GM21381 (cell line): ENCODE measurements around the gene KCNQ1.

Experiments
- ATAC-seq: cut with Tn5 transposase; IDR thresholded peaks from one replicate; pipeline ENCODE4 v1.9.1; 2021; ENCODE audit warnings: mild to moderate bottlenecking, moderate library complexity; ENCODE audit not compliant: unreplicated experiment

KCNQ1 gene

DNA sequence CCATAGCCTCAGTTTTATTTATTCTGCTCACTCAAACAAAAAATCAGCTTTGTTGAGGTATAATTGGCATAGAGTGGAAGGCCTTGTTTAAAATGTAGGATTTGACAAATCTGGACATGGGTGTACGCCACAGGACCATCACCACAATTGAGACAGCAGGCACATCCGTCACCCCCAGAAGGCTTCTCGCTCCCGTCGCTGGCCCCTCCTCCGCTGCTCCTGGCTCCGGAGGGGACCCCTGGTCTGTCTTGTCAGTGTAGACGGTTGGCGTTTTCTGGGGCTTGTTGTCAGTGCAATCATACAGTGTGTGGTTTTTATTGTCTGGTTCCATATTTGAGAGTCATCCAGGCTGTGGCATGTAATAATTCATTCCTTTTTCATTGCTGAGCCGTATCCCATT, 97.6 kb downstream of the KCNQ1 start:
- no peak for ATAC-seq

DNA sequence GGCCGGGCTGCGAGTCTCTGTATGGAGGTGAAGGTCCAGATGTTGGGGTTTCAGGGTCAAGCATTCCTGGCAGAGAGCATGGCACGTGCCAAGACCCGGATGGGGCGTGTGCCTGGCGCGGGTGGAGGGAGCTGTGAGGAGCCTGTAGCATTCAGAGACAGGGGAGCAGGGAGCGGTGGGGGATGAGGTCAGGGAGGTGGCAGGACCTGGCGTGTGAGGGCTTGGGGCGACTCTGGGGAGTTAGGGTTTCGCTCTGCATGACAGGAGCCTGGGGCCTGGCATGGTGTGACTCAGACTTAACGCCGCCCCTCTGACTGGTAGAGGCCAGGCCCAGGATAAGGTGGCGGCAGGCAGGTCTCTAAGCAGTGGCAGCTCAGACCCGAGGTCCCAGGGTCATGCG, 103.0 kb downstream of the KCNQ1 start:
- ATAC-seq: no peak

DNA sequence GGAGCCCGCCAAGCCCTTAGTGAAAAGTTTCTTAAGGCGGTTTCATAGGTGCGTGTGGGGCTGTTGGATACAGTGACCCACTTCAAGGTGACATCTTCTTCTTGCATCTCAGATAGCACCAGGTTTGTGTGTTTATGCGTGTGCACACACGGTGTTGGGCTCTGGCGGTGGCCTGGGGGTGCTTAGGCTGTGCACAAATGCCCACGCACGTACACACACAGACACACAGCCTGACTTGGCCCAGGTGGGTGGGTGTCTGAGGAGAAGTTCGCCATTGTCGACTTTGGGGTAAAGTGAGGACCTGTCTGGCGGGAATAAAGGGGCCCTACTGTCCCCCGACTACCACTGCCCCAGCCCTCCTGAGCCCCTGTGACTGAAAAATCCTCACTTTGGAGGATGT, 103.8 kb downstream of the KCNQ1 start:
- no peak for ATAC-seq

DNA sequence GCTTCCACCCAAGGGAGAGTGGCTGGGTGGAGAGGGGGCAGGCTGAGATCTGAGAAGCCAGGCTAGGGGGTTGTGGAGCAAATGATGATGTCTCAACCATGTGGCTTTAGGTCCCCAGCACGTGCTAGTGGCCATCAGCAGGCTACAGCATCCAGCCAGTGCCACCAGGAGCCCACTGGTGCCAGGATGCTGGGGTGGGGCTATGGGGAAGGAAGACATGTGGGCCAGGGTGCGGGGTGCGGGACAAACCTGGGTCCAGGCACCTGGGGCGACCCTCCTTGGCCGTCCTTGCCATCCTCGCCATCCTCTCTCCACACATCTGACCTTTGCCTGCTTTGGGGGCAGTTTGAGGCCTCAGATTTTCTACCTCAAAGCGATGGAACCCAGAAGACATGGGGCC, 104.3 kb downstream of the KCNQ1 start:
- ATAC-seq: no peak

DNA sequence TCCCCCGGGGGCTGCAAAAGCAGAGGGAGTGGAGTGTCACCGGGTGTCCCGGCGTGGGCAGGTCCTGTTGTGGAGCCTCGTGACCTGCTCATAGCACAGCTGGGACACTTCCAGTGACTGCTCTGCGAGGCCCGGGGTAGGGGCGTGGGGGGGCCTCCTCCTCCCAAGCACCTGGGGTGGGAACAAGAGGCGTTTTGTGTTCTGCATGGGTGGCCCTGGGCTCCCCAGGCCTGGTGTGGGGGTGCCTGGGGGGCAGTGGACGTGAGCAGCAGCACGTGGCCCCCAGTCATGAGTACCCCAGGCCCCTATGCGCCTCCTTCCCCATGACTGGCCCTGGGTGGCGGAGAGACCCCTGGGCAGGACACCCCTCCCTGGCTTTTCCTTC, 104.7 kb downstream of the KCNQ1 start:
- ATAC-seq: no peak

DNA sequence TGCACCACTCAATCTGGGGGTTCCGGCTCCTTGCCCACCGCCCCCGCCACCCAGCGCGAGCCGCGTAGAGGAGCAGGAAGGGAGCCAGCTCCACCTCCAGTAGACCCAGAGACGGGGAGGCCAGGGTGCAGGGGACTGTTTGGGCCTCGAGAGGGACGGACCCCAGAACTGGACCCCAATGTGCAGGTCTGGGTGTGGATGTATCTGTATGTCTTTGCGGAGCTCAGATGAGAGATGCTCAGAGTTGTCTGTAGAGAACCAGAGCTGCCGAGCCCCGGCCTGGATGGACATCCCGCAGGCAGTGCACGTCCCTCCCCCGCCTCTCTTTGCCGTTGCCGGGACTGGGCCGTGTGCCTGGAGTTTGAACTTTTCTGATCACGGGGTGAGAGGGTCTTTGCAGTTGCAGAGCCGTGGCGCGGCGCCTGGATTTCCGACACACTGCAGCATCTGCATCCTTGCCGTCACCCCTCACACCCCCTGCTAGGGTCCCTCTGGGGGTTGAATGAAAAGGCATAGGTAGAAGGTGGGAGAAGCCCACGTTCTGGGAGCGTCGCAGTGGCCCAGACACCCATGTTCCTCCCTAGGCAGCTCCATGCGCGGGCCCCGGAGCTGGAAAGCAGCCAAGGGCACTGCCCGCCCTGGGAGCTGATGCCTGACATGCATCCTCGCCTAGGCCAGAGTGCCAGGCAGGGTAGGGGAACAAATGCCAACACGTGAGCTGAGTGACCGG, 105.2 kb downstream of the KCNQ1 start:
- no peak for ATAC-seq

DNA sequence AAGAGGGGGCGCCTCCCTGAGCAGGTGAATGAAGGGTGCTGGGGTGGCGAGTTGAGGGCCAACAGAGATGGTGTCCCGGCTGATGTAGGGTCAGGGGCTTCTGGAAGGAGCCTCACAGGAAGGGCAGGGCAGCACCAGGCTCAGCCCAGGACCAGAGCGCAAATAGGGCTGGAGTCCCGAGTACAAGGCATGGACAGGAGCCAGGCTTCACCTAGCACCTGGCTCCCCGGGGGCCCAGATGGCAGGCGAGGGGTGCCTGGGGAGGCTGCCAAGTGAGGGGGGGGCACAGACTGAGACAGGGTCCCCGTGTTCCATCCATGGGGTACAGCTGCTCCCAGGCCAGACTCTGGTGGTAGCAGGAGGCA, 105.8 kb downstream of the KCNQ1 start:
- no peak for ATAC-seq

DNA sequence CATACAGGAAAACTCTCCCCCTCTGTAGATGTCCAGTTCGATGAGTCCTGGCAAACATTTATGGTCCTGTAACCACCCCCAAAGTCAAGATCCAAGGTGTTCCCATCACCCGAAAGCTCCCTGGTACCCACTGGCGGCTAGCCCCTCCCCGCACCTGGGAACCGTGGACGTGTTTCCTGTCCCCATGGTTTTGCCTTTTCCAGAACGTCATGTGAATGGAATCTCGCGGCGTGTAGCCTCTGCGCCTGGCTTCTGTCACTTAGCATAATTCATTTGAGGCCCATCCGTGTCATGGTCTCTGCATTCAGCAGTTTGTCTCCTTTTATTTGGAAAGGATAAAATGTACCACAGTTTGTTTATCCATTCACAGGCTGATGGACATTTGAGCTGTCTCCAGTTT, 106.3 kb downstream of the KCNQ1 start:
- ATAC-seq: no peak

DNA sequence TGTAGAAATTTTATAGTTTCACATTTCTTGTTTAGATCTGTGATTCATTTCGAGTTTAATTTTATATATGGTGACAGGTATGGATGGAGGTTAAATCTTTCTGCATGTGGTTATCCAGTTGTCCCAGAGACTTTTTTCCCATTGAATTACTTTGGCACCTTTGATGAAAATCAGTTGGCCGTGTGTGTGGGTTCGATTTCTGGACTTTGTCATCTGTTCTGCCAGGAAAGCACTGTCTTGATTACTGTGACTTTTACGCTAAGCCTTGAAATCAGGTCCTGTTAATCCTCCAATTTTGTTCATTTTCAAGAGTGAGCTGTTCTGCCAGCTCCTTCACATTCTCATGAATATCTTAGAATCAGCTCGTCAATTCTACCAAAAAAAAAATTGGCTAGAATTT, 107.4 kb downstream of the KCNQ1 start:
- no peak for ATAC-seq

DNA sequence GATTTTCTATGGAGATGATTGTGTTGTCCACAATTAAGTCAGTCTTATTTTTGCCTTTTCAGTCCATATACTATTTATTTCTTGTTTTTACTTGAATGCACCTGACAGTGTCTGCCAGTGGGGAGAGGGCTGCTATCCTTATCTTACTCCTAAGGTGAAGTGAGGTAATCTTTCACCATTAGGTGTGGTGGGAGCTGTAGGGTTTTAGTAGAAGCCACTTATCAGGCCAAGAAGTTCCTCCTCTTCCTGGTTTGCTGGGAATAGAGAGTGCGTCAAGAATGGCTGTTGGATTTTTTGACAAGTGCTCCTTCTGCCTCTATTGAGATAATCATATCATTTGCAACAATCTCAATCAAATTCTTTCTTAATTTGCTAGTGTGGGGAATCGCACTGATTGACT, 108.4 kb downstream of the KCNQ1 start:
- no peak for ATAC-seq

DNA sequence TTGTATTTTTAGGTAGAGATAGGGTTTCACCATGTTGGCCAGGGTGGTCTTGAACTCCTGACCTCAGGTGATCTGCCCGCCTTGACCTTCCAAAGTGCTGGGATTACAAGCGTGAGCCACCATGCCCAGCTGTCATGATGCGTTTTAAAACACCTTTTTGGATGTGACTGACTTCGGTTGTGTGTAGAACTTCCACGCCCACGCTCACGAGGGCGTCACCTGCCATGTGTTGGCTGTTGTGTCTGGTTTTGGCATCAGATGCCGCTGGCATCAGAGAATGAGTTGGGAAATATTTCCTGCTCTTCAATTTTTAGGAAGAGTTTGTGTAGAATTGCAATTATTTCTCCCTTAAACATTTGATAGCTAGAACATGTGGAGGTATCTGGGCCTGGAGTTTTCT, 109.1 kb downstream of the KCNQ1 start:
- ATAC-seq: no peak

DNA sequence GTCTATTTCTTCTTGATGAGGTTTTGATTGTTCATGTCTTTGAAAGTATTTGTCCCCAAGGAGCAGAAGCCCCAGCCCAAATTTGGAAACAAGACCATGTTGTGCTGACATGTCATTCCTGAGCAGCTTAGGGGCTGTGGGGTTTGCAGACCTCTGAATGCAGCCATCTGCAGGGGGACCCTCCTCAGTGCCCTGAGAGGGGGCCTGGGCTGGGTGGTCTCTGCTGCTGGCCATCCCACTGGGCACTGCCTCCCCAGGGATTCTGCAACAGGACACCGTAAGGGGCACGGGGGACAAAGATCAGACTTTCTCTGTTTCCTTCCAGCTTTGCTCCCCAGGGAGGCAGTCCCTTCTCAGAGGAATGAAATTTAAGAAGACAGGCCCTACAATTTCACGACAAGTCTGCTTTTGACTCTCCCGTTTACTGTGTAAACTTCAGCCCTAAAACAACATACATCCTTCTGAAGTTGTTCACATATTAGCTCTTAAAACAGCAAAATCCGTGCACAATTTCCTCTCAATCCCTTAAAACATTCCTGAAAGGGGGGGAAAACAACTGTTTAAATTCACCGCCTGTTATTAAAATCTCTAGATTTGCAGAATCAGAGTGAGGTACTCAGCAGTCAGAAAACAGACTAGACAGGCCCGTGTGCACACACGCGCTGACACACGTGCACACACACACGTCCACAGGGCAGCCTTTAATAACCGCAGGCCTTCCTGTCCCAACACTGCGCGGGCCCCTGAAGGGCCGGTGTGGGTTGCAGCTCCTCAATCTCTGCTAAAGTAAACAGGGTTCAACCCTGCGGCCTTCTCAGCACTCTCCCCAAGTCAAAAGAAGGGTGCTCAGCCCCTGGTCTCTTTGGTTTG, 109.8 kb downstream of the KCNQ1 start:
- ATAC-seq: no peak

DNA sequence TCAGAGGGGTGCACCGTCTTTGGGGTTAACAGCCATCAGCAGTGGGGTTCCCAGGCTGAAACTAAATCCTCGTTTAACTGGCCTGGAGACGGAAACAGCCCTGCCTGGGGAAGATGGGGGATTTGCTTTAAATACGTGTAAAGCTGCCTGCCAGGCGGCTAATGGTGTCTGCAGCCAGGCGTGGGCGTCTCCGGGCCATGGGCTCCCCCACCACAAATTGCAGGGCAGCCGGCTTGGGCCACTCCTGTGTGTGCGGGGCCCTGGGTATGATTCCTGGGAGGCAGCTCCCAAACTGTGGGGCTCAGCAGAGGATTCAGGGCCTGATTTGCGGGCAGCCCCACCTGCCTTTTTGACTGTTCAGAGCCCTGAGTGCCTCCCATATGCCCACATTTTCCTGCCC, 110.5 kb downstream of the KCNQ1 start:
- no peak for ATAC-seq

DNA sequence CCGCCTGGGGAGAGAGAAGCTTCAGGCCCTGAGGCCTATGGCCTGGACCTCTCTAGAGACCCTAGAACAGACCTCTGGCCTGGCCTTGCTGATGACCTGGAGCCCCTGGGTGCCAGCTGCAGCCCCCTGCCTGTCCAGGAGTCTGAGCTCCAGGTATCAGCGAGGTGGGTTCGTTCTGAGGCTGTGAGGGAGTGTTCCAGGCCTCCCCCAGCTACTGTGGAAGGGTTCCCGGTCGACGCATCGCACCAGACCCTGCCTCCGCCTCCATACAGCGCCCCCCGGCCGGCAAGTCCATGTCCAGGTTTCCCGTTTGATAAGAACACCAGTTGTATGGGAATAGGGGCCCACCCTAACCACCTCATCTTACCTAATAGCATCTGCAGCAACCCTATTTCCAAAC, 111.1 kb downstream of the KCNQ1 start:
- ATAC-seq: no peak

DNA sequence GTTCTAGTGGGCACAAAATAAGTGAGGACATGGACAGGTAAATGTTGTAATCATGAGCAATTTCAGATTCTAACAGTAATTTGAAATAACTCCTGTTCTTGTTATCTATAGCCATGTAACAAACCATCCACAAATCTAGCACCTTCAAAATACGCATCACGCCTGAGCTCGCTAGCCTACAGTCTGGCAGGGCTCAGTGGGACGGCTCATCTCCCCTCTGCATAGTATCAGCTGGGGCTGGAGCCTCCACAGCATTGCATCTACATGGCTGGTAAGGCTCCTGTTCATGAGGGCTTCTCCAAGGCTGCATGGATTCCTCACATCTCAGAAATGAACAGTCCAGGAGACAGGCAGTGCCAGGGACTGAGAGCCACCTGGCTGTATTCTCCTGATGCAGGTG, 112.6 kb downstream of the KCNQ1 start:
- no peak for ATAC-seq

DNA sequence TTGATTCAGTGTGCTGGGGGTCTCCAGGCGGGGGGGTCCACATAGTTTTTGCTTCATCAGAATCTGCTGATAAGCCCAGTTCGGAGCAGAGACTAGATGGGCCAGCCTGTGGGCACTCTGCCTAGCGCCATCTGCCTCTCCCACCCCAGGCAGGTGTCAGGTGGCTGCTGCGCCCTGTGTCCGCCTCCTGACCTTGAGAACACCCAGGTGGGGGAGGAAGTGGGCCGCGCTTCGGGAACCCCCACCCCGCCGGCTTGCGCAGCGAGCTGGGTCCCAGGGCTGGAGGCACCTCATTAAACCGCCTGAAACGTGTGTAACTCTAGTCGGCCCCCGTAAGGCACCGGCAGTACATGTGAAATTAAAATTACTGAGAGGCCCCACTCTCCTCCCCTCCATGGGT, 113.6 kb downstream of the KCNQ1 start:
- no peak for ATAC-seq

DNA sequence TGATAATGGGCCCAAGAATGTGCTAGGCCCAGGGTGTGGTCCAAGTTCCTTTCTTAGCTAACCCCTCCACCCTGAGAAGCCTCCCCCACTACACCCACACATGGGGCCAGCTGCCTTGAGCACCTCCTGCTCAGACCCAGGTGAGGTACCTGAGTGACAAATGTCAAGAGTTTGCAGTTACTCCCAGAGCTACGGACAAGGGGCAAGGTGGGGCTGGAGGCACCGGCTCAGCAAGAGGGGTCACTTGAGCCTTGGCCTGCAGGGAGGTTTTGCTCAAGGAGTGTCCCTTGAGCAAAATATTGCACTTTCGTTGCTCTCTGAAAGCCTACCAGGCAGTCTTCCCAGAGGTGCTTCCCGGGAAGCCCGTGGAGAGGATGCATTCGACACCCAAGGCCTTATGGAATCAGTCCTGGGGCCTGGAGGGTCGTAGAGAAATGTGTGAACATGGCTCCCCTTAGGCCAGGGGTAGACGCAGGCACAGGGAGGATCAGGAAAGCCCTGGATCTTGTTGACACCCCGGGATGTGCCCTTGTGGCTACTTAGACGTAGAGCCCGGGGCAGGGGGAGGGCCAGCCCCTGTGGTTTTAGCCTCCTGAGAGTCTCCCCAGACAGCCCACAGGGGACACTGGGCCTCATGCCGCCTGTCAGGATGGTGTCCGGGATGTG, 114.2 kb downstream of the KCNQ1 start:
- no peak for ATAC-seq

DNA sequence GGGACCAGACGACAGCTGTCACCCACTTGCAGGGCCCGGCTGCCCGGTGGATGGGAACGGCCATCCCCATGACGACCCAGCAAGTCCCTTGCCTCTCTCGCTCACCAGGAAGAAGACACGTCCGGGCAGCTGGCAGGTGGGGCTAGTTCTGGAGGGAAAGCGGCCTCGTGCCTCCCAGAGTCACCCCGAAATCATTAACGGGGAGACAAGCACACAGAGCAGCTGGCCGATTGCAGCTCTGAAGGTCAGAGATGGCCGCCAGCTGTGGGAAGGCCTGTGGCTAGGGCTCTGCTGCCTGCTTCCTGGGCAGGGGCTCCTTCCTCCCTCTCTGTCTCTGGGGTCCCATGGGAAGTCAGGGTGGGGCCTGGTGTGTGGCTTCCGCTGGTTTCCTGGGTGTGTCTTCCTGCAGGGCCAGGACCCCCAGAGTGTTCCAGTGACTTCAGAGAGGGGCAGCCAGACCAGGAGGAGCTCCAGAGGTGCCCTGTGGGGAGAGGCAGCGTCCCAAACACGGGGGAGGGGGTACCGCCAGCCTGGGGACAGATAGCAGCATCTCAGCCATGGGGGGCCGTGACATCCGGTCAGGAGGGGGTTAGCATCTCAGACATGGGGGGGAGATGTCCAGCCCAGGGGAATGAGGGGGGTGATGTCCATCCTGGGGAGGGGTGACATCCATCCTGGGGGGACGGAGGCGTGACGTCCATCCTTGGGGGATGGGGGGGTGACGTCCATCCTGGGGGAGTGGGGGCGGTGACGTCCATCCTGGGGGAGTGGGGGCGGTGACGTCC, 114.9 kb downstream of the KCNQ1 start:
- no peak for ATAC-seq

DNA sequence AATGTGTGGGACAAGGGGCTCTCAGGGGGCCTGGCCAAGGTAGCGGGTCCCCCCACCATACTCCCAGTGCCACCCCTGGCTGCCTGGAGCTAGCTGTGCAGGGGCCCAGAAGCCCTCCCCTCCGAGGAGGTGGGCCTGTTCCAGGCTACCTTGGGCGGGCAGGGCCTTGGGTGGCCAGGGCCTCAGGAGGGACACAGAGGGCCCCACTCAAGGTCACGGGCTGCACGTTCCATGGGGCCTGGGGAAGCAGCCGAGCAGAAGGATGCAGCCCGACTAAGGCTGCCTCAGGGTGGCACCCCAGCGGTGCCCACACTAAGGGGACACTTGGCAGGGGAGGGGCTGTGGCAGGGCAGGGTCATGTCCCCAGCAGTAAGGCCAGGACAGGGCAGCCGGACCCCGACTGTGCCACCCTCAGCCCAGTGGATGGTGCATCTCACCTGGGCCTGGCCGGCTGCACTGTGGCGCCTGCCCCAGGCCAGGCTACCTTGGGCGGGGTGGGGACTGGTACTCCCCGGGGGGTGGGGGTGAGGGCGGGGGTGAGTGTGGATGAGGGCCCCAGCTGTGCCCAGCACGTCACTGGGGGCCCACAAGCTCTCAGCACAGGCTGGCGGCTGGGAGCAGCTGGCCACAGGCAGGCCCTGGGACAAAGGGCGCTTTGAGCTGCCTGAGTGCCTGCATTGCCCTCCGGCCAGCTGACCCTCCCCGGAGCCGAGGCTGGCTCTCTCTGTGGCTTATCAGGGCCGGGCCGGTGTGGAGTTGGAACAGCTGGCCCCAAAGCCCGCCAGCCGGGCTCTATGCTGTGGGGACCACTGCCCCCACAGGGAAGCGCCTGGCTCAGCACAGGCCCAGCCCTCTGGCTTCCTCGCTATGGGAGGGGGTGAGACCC, 117.1 kb downstream of the KCNQ1 start:
- no peak for ATAC-seq

DNA sequence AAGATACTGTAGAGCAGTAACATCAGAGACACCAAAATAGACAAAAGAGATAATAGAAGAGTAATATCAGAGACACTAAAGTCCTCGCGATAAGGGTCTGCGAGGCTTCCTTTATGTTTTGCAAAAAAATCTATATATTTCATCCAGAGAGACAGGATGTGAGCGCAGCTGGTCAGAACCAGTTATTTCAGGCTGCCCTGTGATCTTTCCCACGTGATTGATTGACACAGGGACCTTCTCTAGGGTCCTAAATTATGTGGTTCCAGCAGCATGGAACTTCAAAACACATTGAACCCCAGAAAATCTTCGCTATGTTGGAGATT, 118.0 kb downstream of the KCNQ1 start:
- ATAC-seq: no peak
